CD4-positive, alpha-beta T cell treated with Interleukin-6 at 100 ng/mL for 8 hours (primary cell): ENCODE data around the gene TOP3A.
A peak's percentile ranks its signal among the peaks of the same experiment; 100 is the strongest.
"Not testable (repeated sequence)": the region's sequence is repeated elsewhere in the genome, so short reads cannot be mapped to it uniquely, and the experiment has no call there.

Experiments
- DNase-seq: peaks from one replicate; pipeline ENCODE4 v3.0.0-alpha.2; 2020; ENCODE audit warnings: mixed read lengths, low spot score

The TOP3A gene

GRCh38 chr17:18323507-18324139 is 8.8 kb upstream of the TOP3A start:
- no peak for DNase-seq

GRCh38 chr17:18323007-18323406 is 8.2 kb upstream of the TOP3A start:
- no peak for DNase-seq

- DNase-seq, result no peak
These were observed 7.7 kb upstream of the TOP3A start for GRCh38 chr17:18322522-18322921.

- DNase-seq, result no peak
These were observed 6.5 kb upstream of the TOP3A start for GRCh38 chr17:18321309-18321708.

- DNase-seq, result no peak
These were observed 5.5 kb upstream of the TOP3A start for GRCh38 chr17:18320301-18320700.

GRCh38 chr17:18319604-18320256 is 4.9 kb upstream of the TOP3A start:
- no peak for DNase-seq

- no peak for DNase-seq
These were observed 4.1 kb upstream of the TOP3A start for GRCh38 chr17:18318771-18319450.

- DNase-seq, result no peak
These were observed 3.3 kb upstream of the TOP3A start for GRCh38 chr17:18318117-18318516.

- DNase-seq, result no peak
These were observed 1.2 kb upstream of the TOP3A start for GRCh38 chr17:18315961-18316360.

- DNase-seq, result peak; percentile 18
These were observed 748 bp upstream of the TOP3A start for GRCh38 chr17:18315562-18315922.

GRCh38 chr17:18314059-18314730 is 599 bp downstream of the TOP3A start:
- DNase-seq, result peak; percentile 10

GRCh38 chr17:18309202-18309601 is 5.6 kb downstream of the TOP3A start:
- DNase-seq, result no peak

- not testable (repeated sequence) for DNase-seq
These were observed 11.6 kb downstream of the TOP3A start for GRCh38 chr17:18303206-18303605.

- no peak for DNase-seq
These were observed 13.9 kb downstream of the TOP3A start for GRCh38 chr17:18300725-18301480.

- not testable (repeated sequence) for DNase-seq
These were observed 16.7 kb downstream of the TOP3A start for GRCh38 chr17:18298061-18298460.

- no peak for DNase-seq
These were observed 22.9 kb downstream of the TOP3A start for GRCh38 chr17:18291718-18292540.

- DNase-seq, result no peak
These were observed 29.5 kb downstream of the TOP3A start for GRCh38 chr17:18285296-18285695.

GRCh38 chr17:18281788-18282187 is 33.0 kb downstream of the TOP3A start:
- DNase-seq, result no peak

- DNase-seq, result no peak
These were observed 33.9 kb downstream of the TOP3A start for GRCh38 chr17:18280766-18281371.

GRCh38 chr17:18280249-18280648 is 34.5 kb downstream of the TOP3A start:
- DNase-seq, result no peak

- DNase-seq, result no peak
These were observed 35.9 kb downstream of the TOP3A start for GRCh38 chr17:18278867-18279266.
